BLaER1 treated with 17β-estradiol and CSF1 and Interleukin-3, amounts not matched to agents 10 nM and 100 nM (cell line): Measurements from ENCODE around the gene GMNN.
"Not testable (repeated sequence)": the region's sequence is repeated elsewhere in the genome, so short reads cannot be mapped to it uniquely, and the experiment has no call there.

Source experiments
- H3K27ac ChIP-seq, 11 experiments: shearing (Covaris generic); formaldehyde crosslinking; 2 replicates each; pipeline ENCODE4 v1.8.1; 2022
- H3K27me3 ChIP-seq, 11 experiments: shearing (Covaris generic); formaldehyde crosslinking; 2 replicates each; pipeline ENCODE4 v1.8.1; 2022
- H3K36me3 ChIP-seq, 11 experiments: shearing (Covaris generic); formaldehyde crosslinking; 2 replicates each; pipeline ENCODE4 v1.8.1; 2022
- H3K4me1 ChIP-seq, 10 experiments: shearing (Covaris generic); formaldehyde crosslinking; 2 replicates each; pipeline ENCODE4 v1.8.1; 2022
- H3K4me2 ChIP-seq, 11 experiments: shearing (Covaris generic); formaldehyde crosslinking; 2 replicates each; pipeline ENCODE4 v1.8.1; 2022
- H3K4me3 ChIP-seq, 10 experiments: shearing (Covaris generic); formaldehyde crosslinking; 2 replicates each; pipeline ENCODE4 v1.8.1; 2022
- H3K9ac ChIP-seq, 11 experiments: shearing (Covaris generic); formaldehyde crosslinking; 2 replicates each; pipeline ENCODE4 v1.8.1; 2022
- H3K9me3 ChIP-seq, 11 experiments: shearing (Covaris generic); formaldehyde crosslinking; replicated peaks in 1 of 11; 2 replicates each; pipeline ENCODE4 v1.8.1; 2022
- H4K20me1 ChIP-seq, 11 experiments: shearing (Covaris generic); formaldehyde crosslinking; 2 replicates each; pipeline ENCODE4 v1.8.1; 2022
- Cebpa-rat ChIP-seq, 11 experiments: shearing (Covaris generic); IDR thresholded peaks; 2 replicates each; pipeline ENCODE4 v1.8.1; 2022

GMNN gene

GRCh38 chr6:24774696-24775519, at the start of gene GMNN:
Gene GMNN (plus strand): TSS chr6:24774937. CDS start chr6:24777247, 2,310 bp downstream.
- TF ChIP-seq Cebpa-rat (IDR thresholded peaks at IDR 0.05), result no peak
- Histone ChIP-seq H3K27me3 (no peaks in the 10 kb centered on the region), H3K4me2 (peak within 1 kb of the TSS; percentile 86 to 99 (median 91)), H3K36me3 (peaks cover 0 to 28% (median 19%) of the 10 kb centered on the region in 11 experiments; a peak in 13 of 22 replicates), H4K20me1 (peaks cover 0 to 45% (median 25%) of the 10 kb centered on the region in 11 experiments; a peak in 16 of 22 replicates), H3K4me3 (peak within 1 kb of the TSS; percentile 83 to 94 (median 89)), H3K9ac (peak within 1 kb of the TSS; percentile 76 to 95 (median 93)), H3K9me3 (no peaks in the 10 kb centered on the region), H3K27ac (peak within 1 kb of the TSS; percentile 56 to 96 (median 92); a peak in 21 of 22 replicates), H3K4me1 (peaks cover 23 to 43% (median 34%) of the 10 kb centered on the region in 10 experiments)

DNA sequence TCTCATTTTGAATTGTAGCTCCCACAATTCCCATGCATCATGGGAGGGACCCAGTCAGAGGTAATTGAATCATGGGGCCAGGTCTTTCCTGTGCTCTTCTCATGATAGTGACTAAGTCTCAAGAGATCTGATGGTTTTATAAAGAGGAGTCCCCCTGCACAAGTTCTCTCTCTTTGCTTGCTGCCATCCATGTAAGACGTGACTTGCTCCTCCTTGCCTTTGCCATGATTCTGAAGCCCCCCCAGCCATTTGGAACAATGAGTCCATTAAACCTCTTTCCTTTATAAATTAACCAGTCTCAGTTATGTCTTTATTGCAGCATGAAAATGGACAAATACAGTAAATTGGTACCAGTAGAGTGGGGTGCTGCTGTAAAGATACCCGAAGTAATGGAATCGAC, 44.1 kb upstream of the GMNN start:
- H3K27me3 ChIP-seq, H3K4me2 ChIP-seq, H3K4me3 ChIP-seq, H3K27ac ChIP-seq, H3K9ac ChIP-seq, H3K36me3 ChIP-seq, H4K20me1 ChIP-seq: not testable (repeated sequence)
- peaks cover 0 to 30% (median 0%) of the 10 kb centered on the region in 10 experiments; a peak in 6 of 20 replicates for H3K4me1 ChIP-seq
- peaks cover 32 to 46% (median 39%) of the 10 kb centered on the region in 11 experiments for H3K9me3 ChIP-seq

DNA sequence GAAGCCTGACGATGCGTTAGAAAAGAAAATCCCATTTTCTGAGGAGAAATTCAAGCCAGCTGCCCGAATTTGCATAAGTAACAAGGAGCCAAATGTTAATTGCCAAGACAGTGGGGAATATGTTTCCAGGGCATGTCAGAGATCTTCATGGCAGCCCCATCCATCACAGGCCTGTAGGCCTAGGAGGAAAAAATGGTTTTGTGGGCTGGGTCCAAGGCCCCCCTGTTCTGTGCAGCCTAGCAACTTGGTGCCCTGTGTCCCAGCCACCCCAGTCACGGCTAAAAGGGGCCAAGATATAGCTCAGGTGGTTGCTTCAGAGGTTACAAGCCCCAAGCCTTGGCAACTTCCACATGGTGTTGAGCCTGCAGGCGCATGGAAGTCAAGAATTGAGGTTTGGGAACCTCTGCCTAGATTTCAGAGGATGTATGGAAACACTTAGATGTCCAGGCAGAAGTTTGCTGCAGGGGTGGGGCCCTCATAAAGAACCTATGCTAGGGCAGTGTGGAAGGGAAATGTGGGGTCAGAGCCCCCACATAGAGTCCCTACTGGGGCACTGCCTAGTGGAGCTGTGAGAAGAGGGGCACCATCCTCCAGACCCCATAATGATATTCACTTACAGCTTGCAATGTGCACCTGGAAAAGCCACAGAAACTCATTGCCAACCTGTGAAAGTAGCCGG, 43.1 kb upstream of the GMNN start:
- H3K36me3 ChIP-seq, H3K9ac ChIP-seq, H3K27ac ChIP-seq, H3K4me2 ChIP-seq, H3K27me3 ChIP-seq, H4K20me1 ChIP-seq: not testable (repeated sequence)
- peaks cover 0 to 26% (median 0%) of the 10 kb centered on the region in 10 experiments; a peak in 6 of 20 replicates for H3K4me1 ChIP-seq
- H3K9me3 ChIP-seq, result peaks cover 32 to 46% (median 39%) of the 10 kb centered on the region in 11 experiments
- peak overlapping the region in 2 of 10 experiments; percentile 20 to 29; a peak in 3 of 20 replicates for H3K4me3 ChIP-seq

DNA sequence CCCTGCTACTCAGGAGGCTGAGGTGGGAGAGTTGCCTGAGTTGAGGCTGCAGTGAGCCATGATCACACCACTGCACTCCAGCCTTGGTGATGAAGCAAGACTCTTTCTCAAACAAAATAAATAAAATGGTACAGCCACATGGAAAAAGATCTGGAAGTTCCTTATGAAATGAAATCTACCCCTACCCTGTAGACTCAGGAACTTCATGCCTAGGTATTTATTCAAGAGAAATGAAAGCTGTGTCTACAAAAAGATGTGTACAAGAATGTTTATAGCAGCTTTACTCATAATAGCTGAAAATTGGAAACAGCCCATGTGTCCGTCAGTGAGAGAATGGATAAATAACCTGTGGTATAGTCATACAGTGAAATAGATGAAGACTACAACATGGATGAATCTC, 40.6 kb upstream of the GMNN start:
- no peaks in the 10 kb centered on the region for H4K20me1 ChIP-seq
- H3K4me1 ChIP-seq, result peaks cover 0 to 19% (median 0%) of the 10 kb centered on the region in 10 experiments; a peak in 6 of 20 replicates
- H3K27me3 ChIP-seq, result no peaks in the 10 kb centered on the region
- H3K4me3 ChIP-seq, result no peak overlapping the region
- H3K9ac ChIP-seq, result no peak overlapping the region
- H3K9me3 ChIP-seq, result peaks cover 32 to 42% (median 38%) of the 10 kb centered on the region in 11 experiments
- no peak overlapping the region for H3K4me2 ChIP-seq
- peaks cover 0 to 9% (median 6%) of the 10 kb centered on the region in 11 experiments; a peak in 5 of 22 replicates for H3K36me3 ChIP-seq
- no peak overlapping the region for H3K27ac ChIP-seq
- TF ChIP-seq Cebpa-rat (IDR thresholded peaks at IDR 0.05), result no peak

DNA sequence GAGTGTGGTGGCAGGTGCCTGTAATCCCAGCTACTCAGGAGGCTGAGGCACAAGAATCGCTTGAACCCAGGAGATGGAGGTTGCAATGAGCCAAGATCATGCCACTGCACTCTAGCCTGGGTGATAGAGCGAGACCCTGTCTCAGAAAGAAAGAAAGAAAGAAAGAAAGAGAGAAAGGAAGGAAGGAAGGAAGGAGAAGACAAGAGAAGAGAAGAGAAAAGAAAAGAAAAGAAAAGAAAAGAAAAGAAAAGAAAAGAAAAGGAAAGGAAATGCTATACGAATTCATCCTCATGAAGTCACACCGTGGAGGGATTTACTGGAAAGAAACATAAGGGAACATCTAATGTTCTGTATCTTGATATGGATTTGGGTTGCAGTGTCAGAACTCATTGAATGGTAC, 40.0 kb upstream of the GMNN start:
- H3K4me3 ChIP-seq, H3K27me3 ChIP-seq, H3K27ac ChIP-seq, H3K36me3 ChIP-seq, H4K20me1 ChIP-seq, H3K4me2 ChIP-seq, H3K9ac ChIP-seq: not testable (repeated sequence)
- peaks cover 0 to 17% (median 0%) of the 10 kb centered on the region in 10 experiments; a peak in 6 of 20 replicates for H3K4me1 ChIP-seq
- H3K9me3 ChIP-seq, result peaks cover 32 to 39% (median 36%) of the 10 kb centered on the region in 11 experiments

GRCh38 chr6:24738741-24739140, 36.0 kb upstream of the GMNN start:
- Histone ChIP-seq H3K9ac (no peak overlapping the region), H3K9me3 (peaks cover 0 to 3% (median 0%) of the 10 kb centered on the region in 11 experiments; a peak in 2 of 22 replicates), H4K20me1 (no peaks in the 10 kb centered on the region), H3K27me3 (no peaks in the 10 kb centered on the region), H3K4me3 (no peak overlapping the region), H3K4me1 (peaks cover 0 to 44% (median 10%) of the 10 kb centered on the region in 10 experiments; a peak in 10 of 20 replicates), H3K36me3 (no peaks in the 10 kb centered on the region), H3K27ac (0 out of 22 replicates have a peak overlapping the region, but pooled peaks of 1 of the 11 experiments have one; percentile 13), H3K4me2 (peak overlapping the region in 3 of 11 experiments; percentile 29 to 73 (median 47); a peak in 5 of 22 replicates)
- TF ChIP-seq Cebpa-rat (IDR thresholded peaks at IDR 0.05), result no peak

DNA sequence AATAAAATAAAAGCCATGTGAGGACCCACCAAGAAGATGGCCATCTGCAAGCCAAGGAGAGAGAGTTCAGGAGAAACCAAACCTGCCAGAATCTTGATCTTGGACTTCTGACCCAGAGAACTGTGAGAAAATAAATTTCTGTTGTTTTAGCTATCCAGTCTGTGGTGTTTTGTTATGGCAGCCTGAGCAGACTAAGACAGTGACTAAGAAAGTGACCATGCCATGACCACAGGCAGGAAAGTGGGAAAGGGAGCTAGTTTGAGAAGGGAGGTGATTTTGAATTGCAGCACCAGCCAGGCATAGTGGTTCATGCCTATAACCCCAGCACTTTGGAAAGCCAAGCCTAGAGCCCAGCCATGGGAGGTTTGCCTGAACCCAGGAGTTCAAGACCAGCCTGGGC, 33.9 kb upstream of the GMNN start:
- H3K4me1 ChIP-seq, result peaks cover 0 to 65% (median 16%) of the 10 kb centered on the region in 10 experiments; a peak in 10 of 20 replicates
- H3K9ac ChIP-seq, result no peak overlapping the region
- H3K4me2 ChIP-seq, result peak overlapping the region in 2 of 11 experiments; percentile 82 to 88; a peak in 2 of 22 replicates
- H3K27me3 ChIP-seq, result no peaks in the 10 kb centered on the region
- no peak overlapping the region for H3K4me3 ChIP-seq
- no peak overlapping the region for H3K27ac ChIP-seq
- no peak for TF ChIP-seq Cebpa-rat (IDR thresholded peaks at IDR 0.05)
- H3K9me3 ChIP-seq, result peaks cover 0 to 4% (median 0%) of the 10 kb centered on the region in 11 experiments; a peak in 1 of 22 replicates
- no peaks in the 10 kb centered on the region for H3K36me3 ChIP-seq
- H4K20me1 ChIP-seq, result no peaks in the 10 kb centered on the region

- H3K9me3 ChIP-seq, result peaks cover 0 to 5% (median 0%) of the 10 kb centered on the region in 11 experiments; a peak in 1 of 22 replicates
- peak overlapping the region in 4 of 11 experiments; percentile 91 to 97 (median 94); a peak in 7 of 22 replicates for H3K27ac ChIP-seq
- peak overlapping the region in 2 of 11 experiments; percentile 7 to 80; a peak in 3 of 22 replicates for H3K9ac ChIP-seq
Observed at GRCh38 chr6:24742216-24742738, 32.5 kb upstream of the GMNN start.

More at GRCh38 chr6:24742216-24742738, 32.5 kb upstream of the GMNN start:
- H3K4me2 ChIP-seq, result peak overlapping the region in 4 of 11 experiments; percentile 62 to 88 (median 82); a peak in 8 of 22 replicates
- TF ChIP-seq Cebpa-rat (IDR thresholded peaks at IDR 0.05), result no peak
- H3K27me3 ChIP-seq, result no peaks in the 10 kb centered on the region
- peaks cover 0 to 72% (median 16%) of the 10 kb centered on the region in 10 experiments; a peak in 10 of 20 replicates for H3K4me1 ChIP-seq
- H3K36me3 ChIP-seq, result no peaks in the 10 kb centered on the region
- H4K20me1 ChIP-seq, result no peaks in the 10 kb centered on the region
- no peak overlapping the region for H3K4me3 ChIP-seq
